Kidney glomerular epithelial cell (primary cell): Measurements from ENCODE around the gene PROSER3.
"Not testable (repeated sequence)": the region's sequence is repeated elsewhere in the genome, so short reads cannot be mapped to it uniquely, and the experiment has no call there.

Experiments
- DNase-seq: peaks from one replicate; lab custom pipeline; 2025; lab: John Stamatoyannopoulos, UW

PROSER3 gene

GRCh38 chr19:35722897-35723296, 35.1 kb upstream of the PROSER3 start:
- DNase-seq = no peak

DNA sequence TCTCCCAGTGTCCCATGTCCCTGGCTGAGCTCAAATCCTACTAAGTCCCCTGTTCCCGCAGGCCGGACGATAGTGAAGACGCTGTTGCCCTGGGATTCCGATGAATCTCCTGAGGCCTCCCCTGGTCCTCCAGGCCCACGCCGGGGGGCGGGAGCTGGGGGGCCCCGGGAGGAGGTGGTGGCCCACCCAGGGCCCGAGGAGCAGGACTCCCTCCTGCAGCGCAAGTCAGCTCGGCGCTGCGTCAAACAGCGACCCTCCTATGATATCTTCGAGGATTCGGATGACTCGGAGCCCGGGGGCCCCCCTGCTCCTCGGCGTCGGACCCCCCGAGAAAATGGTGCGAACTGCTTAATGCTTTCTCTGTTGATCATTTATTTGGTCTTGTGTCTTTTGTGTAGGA, 34.3 kb upstream of the PROSER3 start:
- no peak for DNase-seq

DNA sequence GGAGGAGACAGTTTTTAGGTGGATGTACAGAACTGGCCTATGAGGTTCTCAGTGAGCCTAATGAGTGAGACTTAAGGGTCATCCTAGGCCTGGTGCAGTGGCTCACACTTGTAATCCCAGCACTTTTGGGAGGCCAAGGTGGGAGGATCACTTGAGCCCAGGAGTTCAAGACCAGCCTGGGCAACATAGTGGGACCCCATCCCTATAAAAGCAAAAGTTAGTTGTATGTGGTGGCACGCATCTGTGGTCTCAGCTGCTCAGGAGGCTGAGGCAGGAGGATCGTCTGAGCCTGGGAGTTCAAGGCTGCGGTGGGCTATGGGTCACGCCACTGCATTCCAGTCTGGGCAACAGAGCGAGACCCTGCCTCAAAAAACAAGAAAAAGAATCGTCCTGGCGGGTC, 33.8 kb upstream of the PROSER3 start:
- not testable (repeated sequence) for DNase-seq

DNA sequence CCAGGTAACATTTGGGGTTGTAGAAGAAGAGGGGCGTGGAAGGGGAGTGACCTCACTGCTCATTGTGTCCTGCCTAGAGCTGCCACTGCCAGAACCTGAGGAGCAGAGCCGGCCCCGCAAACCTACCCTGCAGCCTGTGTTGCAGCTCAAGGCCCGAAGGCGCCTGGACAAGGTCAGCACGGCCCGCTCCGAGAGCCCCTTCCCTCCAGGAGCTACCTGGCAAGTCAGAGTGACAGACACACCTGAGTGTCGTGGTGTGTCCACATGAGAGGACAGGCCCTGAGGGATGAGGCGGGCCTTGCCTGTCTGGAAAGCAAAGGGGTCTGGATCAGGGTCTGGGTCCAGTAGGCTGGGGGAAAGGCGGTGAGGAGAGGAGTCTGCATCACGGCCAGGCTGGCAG, 33.4 kb upstream of the PROSER3 start:
- DNase-seq = no peak

GRCh38 chr19:35725216-35725861, 32.6 kb upstream of the PROSER3 start:
- DNase-seq = no peak

DNA sequence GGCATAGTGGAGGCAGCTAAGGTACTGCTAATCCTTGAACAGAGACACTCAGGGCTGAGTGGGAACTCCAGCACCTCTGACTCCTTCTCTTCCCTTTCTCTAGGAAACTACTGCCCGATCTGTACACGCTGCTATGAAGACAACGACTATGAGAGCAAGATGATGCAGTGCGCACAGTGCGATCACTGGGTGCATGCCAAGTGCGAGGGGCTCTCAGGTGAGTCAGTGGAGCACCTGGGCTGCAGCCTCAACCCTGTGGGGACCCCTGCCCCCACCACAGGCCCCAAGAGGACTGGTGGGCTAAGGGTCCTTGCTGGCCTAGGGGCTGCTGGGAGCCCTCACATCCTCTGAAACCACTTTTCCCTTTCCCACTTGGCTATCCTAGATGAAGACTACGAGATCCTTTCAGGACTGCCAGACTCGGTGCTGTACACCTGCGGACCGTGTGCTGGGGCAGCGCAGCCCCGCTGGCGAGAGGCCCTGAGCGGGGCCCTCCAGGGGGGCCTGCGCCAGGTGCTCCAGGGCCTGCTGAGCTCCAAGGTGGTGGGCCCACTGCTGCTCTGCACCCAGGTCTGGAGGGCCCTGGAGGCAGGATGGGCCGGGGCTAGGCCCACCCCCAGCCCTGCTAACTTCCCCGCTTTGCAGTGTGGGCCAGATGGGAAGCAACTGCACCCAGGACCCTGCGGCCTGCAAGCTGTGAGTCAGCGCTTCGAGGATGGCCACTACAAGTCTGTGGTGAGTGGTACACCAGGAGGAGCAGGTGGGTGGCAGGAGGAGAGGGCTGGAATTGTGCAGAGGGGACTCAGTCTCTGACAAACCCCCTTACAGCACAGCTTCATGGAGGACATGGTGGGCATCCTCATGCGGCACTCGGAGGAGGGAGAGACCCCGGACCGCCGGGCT, 30.7 kb upstream of the PROSER3 start:
- DNase-seq = no peak

DNA sequence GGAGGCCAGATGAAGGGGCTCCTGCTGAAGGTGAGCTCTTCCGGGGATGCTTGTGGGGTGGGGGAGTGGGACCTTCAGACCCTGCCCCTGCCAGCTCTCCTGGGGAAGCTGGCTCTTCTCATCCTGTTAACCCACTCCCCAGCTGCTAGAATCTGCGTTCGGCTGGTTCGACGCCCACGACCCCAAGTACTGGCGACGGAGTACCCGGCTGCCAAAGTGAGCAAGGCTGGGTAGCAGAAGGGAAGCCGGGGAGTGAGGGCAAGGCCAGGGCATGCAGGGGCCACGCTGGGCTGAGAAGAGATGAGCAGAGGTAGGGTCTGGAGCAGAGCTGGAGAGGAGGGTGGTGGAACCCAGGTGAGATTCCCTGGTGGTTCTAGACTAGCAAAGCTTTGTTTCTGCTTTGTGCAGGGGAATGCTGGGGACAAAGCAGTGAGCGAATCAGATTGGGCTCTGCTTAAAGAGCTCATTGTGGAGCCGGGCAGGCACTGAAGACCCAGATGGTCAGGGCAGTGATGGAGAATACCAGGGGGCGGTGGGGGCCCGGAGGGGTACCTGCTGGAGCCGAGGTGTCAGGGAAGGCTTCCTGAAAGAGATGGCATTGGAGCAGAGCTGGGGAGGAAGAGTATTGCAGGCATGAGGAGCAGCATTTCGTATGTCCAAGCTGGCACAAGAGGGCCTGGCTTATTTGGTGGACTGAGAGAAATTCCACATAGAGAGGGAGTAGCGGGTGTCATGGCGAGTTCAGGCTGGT, 29.8 kb upstream of the PROSER3 start:
- no peak for DNase-seq

- no peak for DNase-seq
Measured at GRCh38 chr19:35729021-35729420, 29.0 kb upstream of the PROSER3 start.

- no peak for DNase-seq
Measured at GRCh38 chr19:35729763-35730162, 28.2 kb upstream of the PROSER3 start.

- DNase-seq = no peak
Measured at GRCh38 chr19:35730326-35730725, 27.6 kb upstream of the PROSER3 start.

DNA sequence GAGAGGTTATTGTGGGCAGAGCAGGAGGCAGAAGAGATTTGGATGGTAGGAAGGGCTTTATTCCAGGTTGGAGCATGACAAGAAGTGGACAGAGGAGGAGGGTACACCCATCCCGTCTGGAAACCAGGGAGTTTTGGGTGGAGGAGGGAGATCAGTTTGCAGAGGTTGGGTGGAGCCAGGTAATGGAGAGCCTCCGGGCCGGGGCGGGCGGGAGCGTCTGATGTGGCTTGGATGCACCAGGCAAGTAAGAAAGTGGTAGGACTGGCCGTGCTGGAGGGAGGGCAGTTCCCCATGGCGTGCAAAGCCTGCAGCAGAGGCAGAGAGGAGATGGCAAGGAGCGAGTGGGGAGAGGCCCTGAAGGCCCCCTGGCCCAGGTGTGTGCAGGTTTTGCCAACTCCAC, 26.6 kb upstream of the PROSER3 start:
- no peak for DNase-seq

GRCh38 chr19:35731779-35732405, 26.1 kb upstream of the PROSER3 start:
- DNase-seq = no peak

DNA sequence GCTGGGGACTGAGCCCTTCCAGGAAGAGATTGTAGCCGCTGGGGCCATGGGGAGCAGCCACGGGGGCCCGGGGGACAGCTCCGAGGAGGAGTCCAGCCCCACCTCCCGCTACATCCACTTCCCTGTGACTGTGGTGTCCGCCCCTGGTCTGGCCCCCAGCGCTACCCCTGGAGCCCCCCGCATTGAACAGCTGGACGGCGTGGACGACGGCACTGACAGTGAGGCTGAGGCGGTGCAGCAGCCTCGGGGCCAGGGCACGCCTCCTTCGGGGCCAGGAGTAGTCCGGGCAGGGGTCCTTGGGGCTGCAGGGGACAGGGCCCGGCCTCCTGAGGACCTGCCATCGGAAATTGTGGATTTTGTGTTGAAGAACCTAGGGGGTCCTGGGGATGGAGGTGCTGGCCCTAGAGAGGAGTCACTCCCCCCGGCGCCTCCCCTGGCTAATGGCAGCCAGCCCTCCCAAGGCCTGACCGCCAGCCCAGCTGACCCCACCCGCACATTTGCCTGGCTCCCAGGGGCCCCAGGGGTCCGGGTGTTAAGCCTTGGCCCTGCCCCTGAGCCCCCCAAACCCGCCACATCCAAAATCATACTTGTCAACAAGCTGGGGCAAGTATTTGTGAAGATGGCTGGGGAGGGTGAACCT, 25.3 kb upstream of the PROSER3 start:
- DNase-seq = no peak

- no peak for DNase-seq
Measured at GRCh38 chr19:35733180-35734125, 24.5 kb upstream of the PROSER3 start.

- no peak for DNase-seq
Measured at GRCh38 chr19:35734273-35734672, 23.7 kb upstream of the PROSER3 start.

- DNase-seq = no peak
Measured at GRCh38 chr19:35734889-35735288, 23.1 kb upstream of the PROSER3 start.

- no peak for DNase-seq
Measured at GRCh38 chr19:35736913-35737886, 20.8 kb upstream of the PROSER3 start.

DNA sequence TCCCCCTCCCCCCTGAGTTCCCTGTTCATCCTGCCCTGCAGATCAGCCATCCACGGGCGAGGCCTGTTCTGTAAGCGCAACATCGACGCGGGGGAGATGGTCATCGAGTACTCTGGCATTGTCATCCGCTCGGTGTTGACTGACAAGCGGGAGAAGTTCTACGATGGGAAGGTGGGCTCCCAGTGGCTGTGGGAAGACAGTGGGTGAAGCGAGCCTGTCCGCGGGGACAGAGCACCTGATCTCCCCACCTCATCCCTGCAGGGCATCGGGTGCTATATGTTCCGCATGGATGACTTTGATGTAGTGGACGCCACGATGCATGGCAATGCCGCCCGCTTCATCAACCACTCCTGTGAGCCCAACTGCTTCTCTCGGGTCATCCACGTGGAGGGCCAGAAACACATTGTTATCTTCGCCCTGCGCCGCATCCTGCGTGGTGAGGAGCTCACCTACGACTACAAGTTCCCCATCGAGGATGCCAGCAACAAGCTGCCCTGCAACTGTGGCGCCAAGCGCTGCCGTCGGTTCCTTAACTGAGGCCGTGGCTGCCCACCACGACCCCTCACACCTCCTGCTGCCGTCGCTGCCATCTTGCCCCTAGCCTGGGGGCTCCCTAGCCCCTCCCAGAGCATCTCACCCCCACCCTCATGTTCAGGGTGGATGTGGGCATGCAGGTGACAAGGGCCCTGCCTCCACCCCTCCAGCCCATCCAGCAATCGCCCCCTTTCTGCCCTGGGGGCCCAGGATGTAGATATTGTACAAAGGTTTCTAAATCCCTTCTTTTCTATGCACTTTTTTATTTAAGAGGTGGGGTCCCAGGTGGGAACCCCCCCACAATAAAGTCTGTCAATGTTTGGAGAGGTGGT, 19.7 kb upstream of the PROSER3 start:
- DNase-seq = no peak

DNA sequence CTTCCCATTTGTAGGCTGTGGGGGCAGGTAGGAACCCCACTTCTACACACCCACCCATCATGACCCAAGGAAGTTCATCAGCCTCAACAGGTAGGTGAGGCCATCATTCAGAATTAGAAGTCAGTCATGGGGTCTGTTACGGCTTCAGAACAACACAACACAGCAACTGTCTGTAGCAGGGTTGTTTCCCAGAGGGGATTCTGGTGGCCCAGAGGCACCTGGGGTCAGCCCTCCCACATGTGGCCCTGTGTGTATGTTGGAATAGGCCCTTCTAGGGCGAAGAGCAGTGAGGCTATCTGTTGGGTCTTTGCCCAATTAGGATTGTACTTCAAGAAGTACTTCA, 19.1 kb upstream of the PROSER3 start:
- DNase-seq = no peak
